H1 (cell line): ENCODE measurements around the gene OPRD1. TPM values are rescaled to one million over a fixed set of nuclear protein-coding genes. Genes with fewer than 3 reads are reported as not detected.
"Not testable (repeated sequence)": the region's sequence is repeated elsewhere in the genome, so short reads cannot be mapped to it uniquely, and the experiment has no call there.

Source experiments
- CTCF ChIA-PET: fragments of 300-600 bp; sonication (Branson Sonifier 250); formaldehyde crosslinking; loops from one replicate; lab custom pipeline; 2021; ENCODE audit not compliant: partially characterized antibody; lab: Charles Lee
- POLR2A ChIA-PET: fragments of 300-600 bp; sonication (Branson Sonifier 250); formaldehyde crosslinking; loops from one replicate; lab custom pipeline; 2021; ENCODE audit warnings: inconsistent platforms; ENCODE audit not compliant: partially characterized antibody; lab: Charles Lee
- DNase-seq, 2 experiments: peaks; one replicate each; pipeline versions ENCODE4 v3.0.0 to v3.0.0-alpha.2; 2010 to 2022; ENCODE audit warnings: low spot score in 2 of 2, low read depth in 1 of 2, mixed read lengths in 1 of 2
- FAIRE-seq: peaks from 2 replicates; lab custom pipeline; 2011; peaks lifted over from hg19 to GRCh38; lab: Jason Lieb, UNC
- H2AFZ ChIP-seq: 2 replicates; pipeline ENCODE4 v1.8.1; 2012; ENCODE audit warnings: low read length, inconsistent platforms
- H2AK5ac ChIP-seq: 2 replicates; pipeline ENCODE4 v1.6.1; 2013; ENCODE audit warnings: low read depth, low read length
- H2BK120ac ChIP-seq: replicated peaks from 2 replicates; pipeline ENCODE3; 2013; ENCODE audit warnings: low read depth, low read length, inconsistent platforms
- H2BK12ac ChIP-seq: 2 replicates; pipeline ENCODE4 v1.6.1; 2013; ENCODE audit warnings: low read depth, low read length
- H2BK15ac ChIP-seq: 2 replicates; pipeline ENCODE4 v1.6.1; 2013; ENCODE audit warnings: low read length
- H2BK20ac ChIP-seq: 2 replicates; pipeline ENCODE4 v1.6.1; 2013; ENCODE audit warnings: low read length
- H2BK5ac ChIP-seq: 2 replicates; pipeline ENCODE4 v1.6.1; 2013; ENCODE audit warnings: low read depth, low read length
- H3K14ac ChIP-seq: 2 replicates; pipeline ENCODE4 v1.6.1; 2013; ENCODE audit warnings: inconsistent platforms; ENCODE audit not compliant: insufficient read length
- H3K18ac ChIP-seq: 2 replicates; pipeline ENCODE4 v1.6.1; 2013; ENCODE audit warnings: low read length; ENCODE audit errors: extremely low read depth
- H3K23ac ChIP-seq: 2 replicates; pipeline ENCODE4 v1.6.1; 2013; ENCODE audit warnings: inconsistent platforms; ENCODE audit not compliant: insufficient read length
- H3K23me2 ChIP-seq: 2 replicates; pipeline ENCODE4 v1.6.1; 2013; ENCODE audit warnings: low read depth, low read length
- H3K27ac ChIP-seq: 2 replicates; pipeline ENCODE4 v1.6.1; 2011; ENCODE audit warnings: low read depth, low read length, inconsistent platforms
- H3K27me3 ChIP-seq, 4 experiments: replicated peaks in 1 of 4; 1 replicate in 1 of 4; 2 replicates in 3 of 4; pipeline versions ENCODE4 v1.6.1 to v1.8.1; 2011 to 2013; ENCODE audit warnings: low read length in 3 of 4, mild to moderate bottlenecking in 3 of 4, inconsistent platforms in 2 of 4, mixed read lengths in 2 of 4, moderate library complexity in 1 of 4; ENCODE audit not compliant: control insufficient read depth in 3 of 4, insufficient read depth in 3 of 4; ENCODE audit errors: extremely low read depth in 1 of 4
- H3K36me3 ChIP-seq, 4 experiments: 2 replicates each; pipeline versions ENCODE4 v1.6.1 to v1.8.1; 2011 to 2013; ENCODE audit warnings: mild to moderate bottlenecking in 4 of 4, low read length in 3 of 4, moderate library complexity in 2 of 4, control low read depth in 1 of 4, inconsistent platforms in 1 of 4; ENCODE audit not compliant: insufficient read depth in 4 of 4, control insufficient read depth in 2 of 4
- H3K4ac ChIP-seq: replicated peaks from 2 replicates; pipeline ENCODE3; 2013; ENCODE audit warnings: low read length, low read depth, mixed read lengths, inconsistent platforms; ENCODE audit not compliant: insufficient read length
- H3K4me1 ChIP-seq, 4 experiments: replicated peaks in 1 of 4; 1 replicate in 1 of 4; 2 replicates in 3 of 4; pipeline versions ENCODE4 v1.6.1 to v1.8.1; 2011 to 2013; ENCODE audit warnings: low read length in 3 of 4, inconsistent platforms in 2 of 4, mixed read lengths in 1 of 4; ENCODE audit not compliant: insufficient read depth in 4 of 4, control insufficient read depth in 3 of 4
- H3K4me2 ChIP-seq, 2 experiments: 2 replicates each; pipeline versions ENCODE4 v1.6.1 to v1.8.1; 2011 to 2013; ENCODE audit warnings: low read depth in 2 of 2, low read length in 2 of 2, control low read depth in 1 of 2, inconsistent platforms in 1 of 2, mild to moderate bottlenecking in 1 of 2; ENCODE audit not compliant: insufficient read depth in 1 of 2
- H3K4me3 ChIP-seq, 4 experiments: fragments of 200-600, 300-600 bp in 1 of 4; sonication (generic), shearing (Covaris generic), sonication (Bioruptor Twin) in 1 of 4; 2 replicates each; pipeline versions ENCODE4 v1.5.1 to v1.8.1; 2011 to 2016; ENCODE audit warnings: low read length in 4 of 4, low read depth in 3 of 4, control low read depth in 2 of 4, inconsistent platforms in 2 of 4, mild to moderate bottlenecking in 2 of 4, mixed read lengths in 1 of 4, moderate library complexity in 1 of 4; ENCODE audit not compliant: insufficient read depth in 2 of 4; ENCODE audit errors: extremely low read depth in 1 of 4
- H3K56ac ChIP-seq: replicated peaks from 2 replicates; pipeline ENCODE3; 2013; ENCODE audit warnings: low read depth, mild to moderate bottlenecking, mixed read lengths, low read length, inconsistent platforms; ENCODE audit not compliant: insufficient read length
- H3K79me1 ChIP-seq: 2 replicates; pipeline ENCODE4 v1.6.1; 2013; ENCODE audit warnings: low read depth, low read length, control low read depth
- H3K79me2 ChIP-seq, 2 experiments: 2 replicates each; pipeline versions ENCODE4 v1.6.1 to v1.8.1; 2012 to 2013; ENCODE audit warnings: low read length in 2 of 2, mild to moderate bottlenecking in 2 of 2, inconsistent platforms in 1 of 2; ENCODE audit not compliant: insufficient read depth in 2 of 2, control insufficient read depth in 1 of 2
- H3K9ac ChIP-seq, 4 experiments: replicated peaks in 1 of 4; 1 replicate in 1 of 4; 2 replicates in 3 of 4; pipeline versions ENCODE4 v1.6.1 to v1.8.1; 2011 to 2013; ENCODE audit warnings: low read depth in 3 of 4, low read length in 3 of 4, control low read depth in 2 of 4, mild to moderate bottlenecking in 2 of 4, moderate library complexity in 2 of 4, inconsistent platforms in 1 of 4; ENCODE audit errors: extremely low read depth in 1 of 4
- H3K9me3 ChIP-seq, 2 experiments: 2 replicates each; pipeline versions ENCODE4 v1.6.1 to v1.8.1; 2012 to 2013; ENCODE audit warnings: mild to moderate bottlenecking in 2 of 2, moderate library complexity in 2 of 2, control low read depth in 1 of 2, inconsistent platforms in 1 of 2, low read depth in 1 of 2, low read length in 1 of 2, mixed read lengths in 1 of 2; ENCODE audit not compliant: insufficient read depth in 2 of 2
- H4K20me1 ChIP-seq, 2 experiments: replicated peaks in 1 of 2; 2 replicates each; pipeline versions ENCODE3 to v1.8.1; 2011 to 2013; ENCODE audit warnings: inconsistent platforms in 2 of 2, low read length in 2 of 2, mild to moderate bottlenecking in 1 of 2; ENCODE audit not compliant: insufficient read depth in 2 of 2, control insufficient read depth in 1 of 2
- H4K5ac ChIP-seq: 2 replicates; pipeline ENCODE4 v1.6.1; 2013; ENCODE audit warnings: low read length, low read depth, mixed read lengths, inconsistent platforms; ENCODE audit not compliant: insufficient read length
- H4K8ac ChIP-seq: 2 replicates; pipeline ENCODE4 v1.8.0; 2013; ENCODE audit warnings: mild to moderate bottlenecking, moderate library complexity, low read length, inconsistent platforms; ENCODE audit not compliant: insufficient read depth; ENCODE audit errors: extremely low read depth
- H4K91ac ChIP-seq: replicated peaks from 2 replicates; pipeline ENCODE3; 2013; ENCODE audit warnings: low read length, mixed read lengths, inconsistent platforms; ENCODE audit not compliant: insufficient read length
- WGBS, 2 experiments: shearing (Covaris generic) in 1 of 2; methylation state at CpG; one replicate each; pipeline versions ENCODE4 v1.1.6 to v1.1.7; 2013 to 2015; ENCODE audit warnings: low lambda C conversion rate in 2 of 2, mixed read lengths in 2 of 2, inconsistent platforms in 1 of 2, low coverage in 1 of 2, missing lambda C conversion rate in 1 of 2; ENCODE audit not compliant: insufficient replicate concordance in 2 of 2, insufficient coverage in 1 of 2, insufficient read length in 1 of 2; ENCODE audit errors: extremely low coverage in 1 of 2, missing lambda C conversion rate in 1 of 2; 5-methylcytosine and 5-hydroxymethylcytosine counted together
- polyA plus RNA-seq, 7 experiments: library from polyadenylated mRNA; depleted of rRNA in 3 of 7; stranded (reverse) in 5 of 7; unstranded in 2 of 7; fragments of >200 nt in 5 of 7; fragments of 200-250 nt in 2 of 7; gene quantifications; 1 replicate in 5 of 7; 2 replicates in 1 of 7; 4 replicates in 1 of 7; pipeline versions ENCODE4 v1.2.1 to v1.2.3, GENCODE V29; 2011 to 2013; ENCODE audit warnings: missing spikeins in 2 of 7, mixed read lengths in 2 of 7
- total RNA-seq: library from RNA; stranded (reverse); fragmentation: NEBNext Ultra II Directional; extraction: Animal tissue kit (Norgen Biotek cat#: 25700); gene quantifications from 2 replicates; pipeline ENCODE4 v1.2.1, GENCODE V29; 2021

Gene OPRD1
- total and polyA plus RNA-seq, 2 of the 8 experiments (the other 6 are each of a cell fraction or from before 2014, with no cell fraction given), result 2.6 to 3.7 TPM

GRCh38 chr1:28854406-28854805 lies 42.4 kb downstream of the OPRD1 start:
- H3K79me2 ChIP-seq, H4K91ac ChIP-seq, H4K20me1 ChIP-seq, H2BK20ac ChIP-seq, H3K9ac ChIP-seq, H3K18ac ChIP-seq, H3K36me3 ChIP-seq, H3K4me3 ChIP-seq, H2BK15ac ChIP-seq, H3K79me1 ChIP-seq, H3K4me1 ChIP-seq, H2BK12ac ChIP-seq, H3K27me3 ChIP-seq, H4K8ac ChIP-seq, H3K4me2 ChIP-seq, H3K9me3 ChIP-seq, H2AFZ ChIP-seq, H2BK5ac ChIP-seq, H2BK120ac ChIP-seq, H3K14ac ChIP-seq, H3K23me2 ChIP-seq, DNase-seq, H2AK5ac ChIP-seq, H3K4ac ChIP-seq, H3K27ac ChIP-seq, FAIRE-seq, H4K5ac ChIP-seq, H3K23ac ChIP-seq, H3K56ac ChIP-seq: not testable (repeated sequence)
- CTCF ChIA-PET, result interaction anchor here (0.6 to 2.8 kb wide), 7 partner anchors 12 to 249 kb away, joined by 3 to 14 read pairs (median 4); no protein-coding TSS in a partner anchor
- 91% methylated on average over 7 of the region's 7 CpGs; no CpG with 5 or more reads in 1 of the 2 experiments for WGBS, 2 experiments
- POLR2A ChIA-PET, result interaction anchor here (0.7 to 1.0 kb wide), 2 partner anchors 13 to 118 kb away, joined by 3 to 4 read pairs; partner anchors contain the start of gene YTHDF2
